ENCODE measurements around the gene PKP4.

Gene PKP4

GRCh38 chr2:158497486-158497885, 40.7 kb downstream of the PKP4 start:
- DNase-seq (ENCODE audit: insufficient read length, low spot score) (no peak), FAIRE-seq (no peak)

DNA sequence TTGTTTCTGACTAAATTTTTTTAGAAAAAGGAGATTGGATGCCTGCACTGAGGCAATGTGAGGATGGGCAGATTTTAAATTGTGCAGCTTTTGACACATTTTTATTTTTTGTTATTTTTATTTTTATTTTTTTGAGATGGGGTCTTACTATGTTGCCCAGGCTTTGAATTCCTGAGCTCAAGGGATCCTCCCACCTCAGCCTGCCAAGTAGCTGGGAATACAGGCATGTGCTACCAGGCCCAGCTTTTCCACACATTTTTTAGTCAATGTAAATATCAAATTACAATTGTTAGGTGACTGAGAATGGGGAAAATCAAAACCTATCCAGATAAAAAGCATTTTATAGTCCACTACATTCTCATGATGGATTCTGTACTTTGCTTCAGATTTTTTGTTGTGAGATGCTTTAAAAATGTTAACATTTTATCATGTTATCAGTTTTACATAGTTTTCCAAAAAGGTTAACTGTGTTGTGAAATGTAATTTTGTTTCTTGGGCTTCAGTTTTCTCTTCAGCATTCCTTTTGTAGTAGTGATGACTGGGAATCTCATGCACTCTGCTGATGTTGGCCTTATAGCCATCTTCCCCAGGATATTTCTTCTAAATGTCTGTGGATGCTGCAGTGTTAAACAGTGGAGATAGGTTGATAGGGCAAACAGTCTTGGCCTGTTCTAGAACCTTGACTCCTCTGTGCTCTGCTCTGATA, 41.4 kb downstream of the PKP4 start:
- DNase-seq (ENCODE audit: insufficient read length, low spot score): no peak
- FAIRE-seq: no peak

- no peak for DNase-seq (ENCODE audit: insufficient read length, low spot score)
Measured at GRCh38 chr2:158498749-158499136, 42.0 kb downstream of the PKP4 start.

GRCh38 chr2:158499383-158499782, 42.6 kb downstream of the PKP4 start:
- DNase-seq (ENCODE audit: insufficient read length, low spot score) (no peak), FAIRE-seq (no peak)

More at GRCh38 chr2:158498749-158499136, 42.0 kb downstream of the PKP4 start:
- no peak for FAIRE-seq

- FAIRE-seq (no peak), DNase-seq (ENCODE audit: insufficient read length, low spot score) (no peak)
Measured at GRCh38 chr2:158500333-158500732, 43.6 kb downstream of the PKP4 start.

DNA sequence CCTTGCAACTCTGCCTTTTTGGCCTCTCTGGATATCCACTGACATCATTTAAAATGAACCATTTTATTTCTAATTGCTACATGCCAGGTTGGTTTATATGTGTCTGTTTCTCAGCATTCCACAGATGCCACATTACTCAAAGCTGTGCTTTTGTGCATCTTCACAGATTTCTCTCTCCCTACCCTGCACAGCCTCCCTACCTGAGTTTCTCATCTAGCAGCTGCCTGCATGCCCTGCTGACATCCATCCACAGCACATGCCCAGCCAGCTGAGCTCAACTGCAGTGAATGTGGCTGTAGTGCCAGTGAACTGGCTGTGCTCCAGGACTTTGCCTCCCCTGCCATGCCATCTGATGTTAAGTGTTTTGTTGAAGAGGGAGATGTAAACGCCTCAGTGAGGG, 44.5 kb downstream of the PKP4 start:
- no peak for DNase-seq (ENCODE audit: insufficient read length, low spot score)
- no peak for FAIRE-seq

GRCh38 chr2:158502974-158503373, 46.2 kb downstream of the PKP4 start:
- FAIRE-seq: no peak
- DNase-seq (ENCODE audit: insufficient read length, low spot score): no peak

DNA sequence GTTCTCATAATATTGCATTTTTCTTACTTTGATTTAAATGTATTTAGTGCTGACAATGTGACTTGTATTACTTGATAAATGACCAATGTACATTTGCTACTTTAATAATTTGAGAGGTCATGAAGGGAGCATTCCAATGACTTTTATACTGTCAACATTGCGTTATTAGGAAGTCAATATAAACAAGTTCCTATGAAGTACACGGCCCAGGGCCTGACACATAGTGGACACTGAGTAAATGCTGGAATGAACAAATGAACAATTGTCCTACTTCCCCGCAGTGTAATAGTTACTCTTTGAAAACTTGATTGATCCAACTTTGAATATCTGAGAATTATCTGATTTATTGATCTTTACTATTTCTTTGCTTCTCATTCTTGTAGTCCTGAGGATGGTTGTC, 47.3 kb downstream of the PKP4 start:
- no peak for DNase-seq (ENCODE audit: insufficient read length, low spot score)
- FAIRE-seq: no peak

- FAIRE-seq: no peak
- DNase-seq (ENCODE audit: insufficient read length, low spot score): no peak
Measured at GRCh38 chr2:158505448-158505934, 48.7 kb downstream of the PKP4 start.

DNA sequence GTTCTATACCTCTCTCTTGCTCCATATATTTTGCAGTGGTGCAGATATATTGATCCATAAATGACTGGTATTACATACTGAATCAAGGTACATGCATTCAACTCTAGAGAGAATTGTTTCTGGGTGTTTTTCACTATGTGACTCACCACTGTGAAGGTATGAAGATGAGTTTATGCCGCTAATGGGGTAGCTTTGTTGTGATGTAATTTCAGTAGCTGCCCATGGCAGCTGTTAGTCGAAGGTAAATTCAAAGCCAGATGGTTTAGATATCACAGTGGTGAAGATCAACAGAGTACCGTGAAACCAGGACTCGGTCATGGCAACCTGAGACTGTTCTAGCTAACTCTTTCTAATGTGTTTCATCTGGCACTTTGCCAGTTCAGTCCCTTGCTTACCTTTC, 50.4 kb downstream of the PKP4 start:
- DNase-seq (ENCODE audit: insufficient read length, low spot score) (no peak), FAIRE-seq (peak; percentile 11)

DNA sequence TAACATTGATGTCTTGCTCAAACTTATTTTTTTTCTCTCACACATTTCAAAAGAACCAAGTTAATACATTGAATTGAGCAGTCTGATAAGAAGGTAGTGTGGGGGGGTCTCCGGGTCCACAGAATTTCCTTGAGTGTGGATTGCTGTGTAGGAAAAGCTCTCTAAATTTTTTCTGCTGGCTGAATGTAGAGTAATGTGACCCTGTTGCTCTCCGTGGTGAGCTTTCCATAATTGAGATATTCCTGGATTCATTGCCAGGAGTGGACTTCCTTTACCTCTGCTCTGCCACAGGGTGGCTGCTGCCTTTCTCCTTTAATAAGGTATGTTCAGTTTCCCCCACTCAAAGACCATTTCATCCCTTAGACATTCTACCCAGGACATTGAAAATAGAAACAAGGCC, 50.9 kb downstream of the PKP4 start:
- DNase-seq (ENCODE audit: insufficient read length, low spot score) (no peak), FAIRE-seq (no peak)

DNA sequence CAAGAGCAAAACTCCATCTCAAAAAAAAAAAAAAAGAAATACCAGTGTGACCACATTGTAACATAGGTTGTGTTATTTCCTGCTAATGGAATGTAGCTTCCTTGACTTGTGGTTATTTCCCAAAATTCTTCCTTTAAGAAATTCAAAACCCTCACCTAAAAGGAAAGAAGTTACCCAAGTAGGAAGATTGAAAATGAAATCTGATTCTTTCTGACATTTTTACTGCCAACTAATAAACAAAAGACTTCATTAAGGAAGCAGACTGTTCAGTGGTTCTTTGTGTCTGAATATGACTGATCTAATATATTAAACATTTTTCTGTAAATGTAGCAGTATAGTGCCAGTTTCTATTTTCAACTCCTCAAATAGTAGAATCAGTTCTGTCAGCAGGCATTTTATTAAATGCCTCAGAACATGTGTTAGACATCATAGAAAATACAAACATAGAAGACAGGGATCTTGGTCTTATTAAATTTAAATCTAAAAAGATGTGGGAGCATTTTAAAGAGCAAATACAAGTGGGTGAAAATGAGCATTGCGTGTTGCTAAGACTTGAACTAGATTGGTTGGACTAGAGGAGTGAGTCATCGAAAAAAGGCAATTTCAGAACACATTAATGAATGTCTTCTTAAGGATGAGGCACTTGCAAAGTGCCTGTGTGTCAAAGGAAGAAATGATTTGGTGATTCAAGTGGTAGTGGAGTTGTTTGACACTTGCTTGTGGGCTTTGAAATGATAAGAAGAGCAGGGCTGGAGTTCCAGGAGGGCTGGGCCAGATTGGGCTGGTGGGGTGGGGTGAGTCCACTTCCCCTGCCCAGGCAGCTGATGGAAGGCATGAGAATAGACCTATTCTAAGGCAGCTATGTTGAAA, 53.4 kb downstream of the PKP4 start:
- FAIRE-seq: no peak

GRCh38 chr2:158510887-158511286, 54.1 kb downstream of the PKP4 start:
- no peak for FAIRE-seq
- no peak for DNase-seq (ENCODE audit: insufficient read length, low spot score)

More for the DNA sequence above, 53.4 kb downstream of the PKP4 start:
- DNase-seq (ENCODE audit: insufficient read length, low spot score): no peak

- FAIRE-seq (no peak), DNase-seq (ENCODE audit: insufficient read length, low spot score) (no peak)
Measured at GRCh38 chr2:158511706-158512105, 55.0 kb downstream of the PKP4 start.

DNA sequence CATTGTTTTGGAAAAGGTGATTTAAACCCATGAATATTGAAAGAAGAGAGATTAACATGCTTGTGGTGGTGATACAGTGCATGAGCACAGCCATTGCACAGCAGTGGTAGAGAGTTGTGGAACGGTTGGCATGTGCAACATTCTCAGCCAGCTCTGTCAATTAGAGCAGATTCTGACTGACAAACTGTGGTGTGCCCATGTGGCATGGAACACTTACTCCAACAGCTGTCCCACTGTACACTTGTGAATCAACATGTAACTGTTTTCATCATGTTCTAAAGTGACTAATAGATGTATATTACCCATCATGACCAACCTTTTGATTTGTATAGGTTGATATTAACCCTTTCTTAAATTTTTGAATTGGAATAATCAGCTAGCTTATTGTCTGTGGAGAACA, 55.6 kb downstream of the PKP4 start:
- DNase-seq (ENCODE audit: insufficient read length, low spot score): no peak

GRCh38 chr2:158513841-158514240, 57.1 kb downstream of the PKP4 start:
- FAIRE-seq: no peak
- no peak for DNase-seq (ENCODE audit: insufficient read length, low spot score)

More for the DNA sequence above, 55.6 kb downstream of the PKP4 start:
- no peak for FAIRE-seq

GRCh38 chr2:158518084-158518483, 61.3 kb downstream of the PKP4 start:
- DNase-seq (ENCODE audit: insufficient read length, low spot score): no peak
- no peak for FAIRE-seq

DNA sequence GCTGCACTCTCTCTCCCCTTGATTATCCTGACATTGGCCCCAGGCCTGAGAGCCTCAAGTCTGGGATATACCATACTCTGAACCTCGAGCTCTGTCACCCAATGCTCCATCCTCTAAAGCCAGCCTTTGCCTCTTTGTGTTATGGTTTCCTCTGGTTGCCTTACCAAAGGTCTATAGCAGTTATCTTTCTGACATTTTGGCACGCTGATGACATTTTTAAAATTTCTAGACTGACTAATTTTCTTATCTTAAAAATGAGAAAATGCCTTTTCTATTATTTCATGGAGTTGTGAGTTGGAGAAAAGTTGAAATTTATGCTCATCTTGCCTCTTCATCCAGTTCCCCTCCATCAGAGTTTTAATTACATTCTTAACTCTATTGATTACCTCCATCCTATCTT, 62.7 kb downstream of the PKP4 start:
- DNase-seq (ENCODE audit: insufficient read length, low spot score): no peak
- FAIRE-seq: no peak

- FAIRE-seq (no peak), DNase-seq (ENCODE audit: insufficient read length, low spot score) (no peak)
Measured at GRCh38 chr2:158529379-158530259, 72.9 kb downstream of the PKP4 start.

DNA sequence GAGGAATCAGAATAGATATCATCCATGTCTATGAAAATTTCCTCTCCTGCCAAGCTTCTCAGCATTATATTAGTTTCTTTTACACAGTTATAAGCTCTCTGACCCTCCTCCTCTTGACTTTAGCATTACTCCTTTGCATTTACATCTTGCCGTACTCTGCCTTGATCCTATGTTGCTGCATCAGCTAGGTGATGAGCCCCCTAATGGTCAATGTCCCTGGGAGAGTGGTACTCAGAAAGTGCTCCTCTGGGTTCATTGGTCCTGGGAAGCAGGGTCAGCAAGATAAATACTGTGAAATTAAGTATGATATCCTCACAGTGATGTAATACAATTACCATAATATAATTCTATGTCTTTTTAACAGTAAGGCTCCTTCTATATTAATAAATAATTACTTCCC, 74.1 kb downstream of the PKP4 start:
- no peak for FAIRE-seq
- DNase-seq (ENCODE audit: insufficient read length, low spot score): no peak

GRCh38 chr2:158533009-158533408, 76.3 kb downstream of the PKP4 start:
- DNase-seq (ENCODE audit: insufficient read length, low spot score) (no peak), FAIRE-seq (no peak)

All from GM19239 (cell line).